GM12873 (cell line): ENCODE measurements around the gene ZNF823.

Experiments used
- CTCF ChIP-seq: IDR thresholded peaks from 2 replicates; pipeline ENCODE4 v1.5.1; 2012; ENCODE audit warnings: low read depth, mild to moderate bottlenecking, moderate library complexity, low read length, control low read depth; ENCODE audit not compliant: insufficient read depth; ENCODE audit errors: missing control alignments

ZNF823 gene

GRCh38 chr19:11754663-11755062 is 15.9 kb upstream of the ZNF823 start:
- TF ChIP-seq CTCF, result no peak

- no peak for TF ChIP-seq CTCF
Measured at GRCh38 chr19:11752244-11752736, 13.5 kb upstream of the ZNF823 start.

- TF ChIP-seq CTCF, result no peak
Measured at GRCh38 chr19:11749751-11750150, 11.0 kb upstream of the ZNF823 start.

- no peak for TF ChIP-seq CTCF
Measured at GRCh38 chr19:11747277-11747676, 8.5 kb upstream of the ZNF823 start.

- no peak for TF ChIP-seq CTCF
Measured at GRCh38 chr19:11745869-11746268, 7.1 kb upstream of the ZNF823 start.

GRCh38 chr19:11737964-11738745 is 591 bp downstream of the ZNF823 start:
- peak; percentile 14 for TF ChIP-seq CTCF

- TF ChIP-seq CTCF, result no peak
Measured at GRCh38 chr19:11736696-11737095, 2.0 kb downstream of the ZNF823 start.
